Endothelial cell of umbilical vein (primary cell): ENCODE measurements around the gene TBC1D16. TPM values are rescaled to one million over a fixed set of nuclear protein-coding genes. Genes with fewer than 3 reads are reported as not detected.

Experiments used
- BruUV-seq: library from RNA; stranded (reverse); fragments of 400-500 nt; replicated peaks from 2 replicates; lab custom pipeline; 2021; lab: Mats Ljungman, UMichigan
- CTCF ChIA-PET: fragments of 300-600, 350-600 bp; sonication (Branson Sonifier 250); formaldehyde crosslinking; loops from one replicate; lab custom pipeline; 2021; ENCODE audit warnings: antibody characterized with exemption, inconsistent platforms; lab: Charles Lee
- POLR2A ChIA-PET: fragments of 300-600, 350-600 bp; sonication (Branson Sonifier 250); formaldehyde crosslinking; loops from one replicate; lab custom pipeline; 2021; ENCODE audit warnings: antibody characterized with exemption, inconsistent platforms; lab: Charles Lee
- DNase-seq: peaks from one replicate; pipeline ENCODE4 v3.0.0-alpha.2; 2011; ENCODE audit warnings: low read depth, low spot score
- FAIRE-seq: peaks from 2 replicates; lab custom pipeline; 2011; peaks lifted over from hg19 to GRCh38; lab: Jason Lieb, UNC
- H2AFZ ChIP-seq: 2 replicates; pipeline ENCODE4 v1.6.0; 2012; ENCODE audit warnings: low read depth, low read length, control low read depth, inconsistent platforms
- H3K27ac ChIP-seq: 2 replicates; pipeline ENCODE4 v1.5.1; 2011; ENCODE audit warnings: low read depth, mild to moderate bottlenecking, control low read depth, low read length, moderate library complexity; ENCODE audit not compliant: insufficient read depth
- H3K27me3 ChIP-seq, 2 experiments: 2 replicates each; pipeline versions ENCODE4 v1.6.0 to v1.6.1; 2011; ENCODE audit warnings: low read length in 2 of 2, mixed read lengths in 1 of 2; ENCODE audit not compliant: control insufficient read depth in 2 of 2, insufficient read depth in 2 of 2
- H3K36me3 ChIP-seq, 2 experiments: 2 replicates in 1 of 2; 3 replicates in 1 of 2; pipeline ENCODE4 v1.5.1; 2011; ENCODE audit warnings: low read length in 2 of 2, mild to moderate bottlenecking in 1 of 2, moderate library complexity in 1 of 2; ENCODE audit not compliant: control insufficient read depth in 2 of 2, insufficient read depth in 2 of 2; ENCODE audit errors: extremely low read depth in 1 of 2
- H3K4me1 ChIP-seq: 3 replicates; pipeline ENCODE4 v1.5.1; 2011; ENCODE audit warnings: mild to moderate bottlenecking, low read length; ENCODE audit not compliant: control insufficient read depth, insufficient read depth; ENCODE audit errors: extremely low read depth
- H3K4me2 ChIP-seq: 2 replicates; pipeline ENCODE4 v1.6.1; 2011; ENCODE audit warnings: low read length, control low read depth, mixed read lengths; ENCODE audit not compliant: insufficient read depth
- H3K4me3 ChIP-seq, 3 experiments: fragments of 200-600 bp in 1 of 3; sonication (generic), shearing (Covaris generic) in 1 of 3; replicated peaks in 1 of 3; 2 replicates each; pipeline ENCODE4 v1.5.1; 2011 to 2016; ENCODE audit warnings: control low read depth in 3 of 3, low read length in 3 of 3, mild to moderate bottlenecking in 2 of 3, inconsistent platforms in 1 of 3, low read depth in 1 of 3, moderate library complexity in 1 of 3; ENCODE audit not compliant: insufficient read depth in 1 of 3
- H3K79me2 ChIP-seq: 2 replicates; pipeline ENCODE4 v1.6.0; 2012; ENCODE audit warnings: low read length, inconsistent platforms; ENCODE audit not compliant: control insufficient read depth, insufficient read depth
- H3K9ac ChIP-seq: replicated peaks from 2 replicates; pipeline ENCODE3; 2011; ENCODE audit warnings: low read length, control low read depth; ENCODE audit not compliant: insufficient read depth; ENCODE audit errors: extremely low read depth
- H3K9me1 ChIP-seq: replicated peaks from 3 replicates; pipeline ENCODE4 v1.6.0; 2011; ENCODE audit warnings: mild to moderate bottlenecking, low read length; ENCODE audit not compliant: control insufficient read depth, insufficient read depth; ENCODE audit errors: extremely low read depth
- H3K9me3 ChIP-seq: replicated peaks from 2 replicates; pipeline ENCODE4 v1.5.1; 2012; ENCODE audit warnings: low read length, inconsistent platforms; ENCODE audit not compliant: control insufficient read depth, insufficient read depth
- H4K20me1 ChIP-seq: replicated peaks from 2 replicates; pipeline ENCODE3; 2011; ENCODE audit warnings: mild to moderate bottlenecking, low read length; ENCODE audit not compliant: control insufficient read depth, insufficient read depth; ENCODE audit errors: extremely low read depth
- CTCF ChIP-seq, 2 donors: IDR thresholded peaks; 1 replicate in 1 of 2; 2 replicates in 1 of 2; pipeline ENCODE4 v1.5.1; 2011; ENCODE audit warnings: low read length in 2 of 2, mild to moderate bottlenecking in 2 of 2, moderate library complexity in 2 of 2, control low read depth in 1 of 2, inconsistent platforms in 1 of 2, low read depth in 1 of 2; ENCODE audit not compliant: insufficient read depth in 1 of 2; ENCODE audit errors: extremely low read depth in 1 of 2
- EZH2 ChIP-seq: IDR thresholded peaks from 2 replicates; pipeline ENCODE4 v1.6.1; 2012; ENCODE audit warnings: borderline replicate concordance, low read depth, mild to moderate bottlenecking, moderate library complexity, low read length, inconsistent platforms; ENCODE audit not compliant: severe bottlenecking
- FOS ChIP-seq: IDR thresholded peaks from 2 replicates; pipeline ENCODE4 v1.6.1; 2011; ENCODE audit warnings: mild to moderate bottlenecking, low read length, moderate library complexity, borderline replicate concordance; ENCODE audit not compliant: insufficient read depth
- GATA2 ChIP-seq: IDR thresholded peaks from 2 replicates; pipeline ENCODE4 v1.7.0; 2011; ENCODE audit warnings: low read depth, mild to moderate bottlenecking, moderate library complexity, mixed read lengths, low read length; ENCODE audit not compliant: insufficient read length, insufficient read depth
- JUN ChIP-seq: IDR thresholded peaks from 2 replicates; pipeline ENCODE4 v1.6.1; 2011; ENCODE audit warnings: borderline replicate concordance, low read depth; ENCODE audit not compliant: insufficient read length, insufficient read depth
- MAX ChIP-seq: IDR thresholded peaks from 2 replicates; pipeline ENCODE4 v1.6.1; 2011; ENCODE audit not compliant: insufficient read depth, insufficient read length
- MYC ChIP-seq: IDR thresholded peaks from one replicate; pipeline ENCODE4 v1.6.1; 2011; ENCODE audit warnings: mild to moderate bottlenecking, low read depth, low read length
- POLR2A ChIP-seq: IDR thresholded peaks from 2 replicates; pipeline ENCODE4 v1.6.1; 2012; ENCODE audit warnings: low read depth, mild to moderate bottlenecking, control low read depth, low read length
- POLR2AphosphoS5 ChIP-seq: IDR thresholded peaks from 2 replicates; pipeline ENCODE4 v1.6.1; 2012; ENCODE audit warnings: low read depth, mild to moderate bottlenecking, control low read depth, low read length, moderate library complexity; ENCODE audit not compliant: insufficient read depth
- dilution Hi-C: fragments of 300-500 bp; cut with MboI; formaldehyde crosslinking; loops from one replicate; pipeline ENCODE4 v1.15.0; 2019; ENCODE audit warnings: low sequenced_read_pairs; ENCODE audit not compliant: extremely low pct_ligation_motif_present
- intact Hi-C: fragments of 100-400 bp; cut with micrococcal nuclease; formaldehyde crosslinking; loops from one replicate; pipeline ENCODE4 v1.10.0; 2022
- polyA plus RNA-seq, 4 experiments: library from polyadenylated mRNA; depleted of rRNA in 3 of 4; stranded (reverse) in 3 of 4; unstranded in 1 of 4; fragments of >200 nt; gene quantifications; 2 replicates each; pipeline versions ENCODE4 v1.2.1 to v1.2.3, GENCODE V29; 2011 to 2012; ENCODE audit warnings: missing spikeins in 1 of 4
- total RNA-seq: library from RNA; stranded (reverse); gene quantifications from 2 replicates; pipeline ENCODE4 v1.2.3, GENCODE V29; 2021

Gene TBC1D16
- total and polyA plus RNA-seq, 2 donors (not counting 3 experiments of a cell fraction or from before 2014, with no cell fraction given) = 12.9 to 48.6 TPM

- Histone ChIP-seq H3K4me1 (no peaks in the 10 kb centered on the region), H4K20me1 (no peaks in the 10 kb centered on the region), H3K9me1 (no peaks in the 10 kb centered on the region), H3K27me3 (no peaks in the 10 kb centered on the region), H3K9me3 (no peaks in the 10 kb centered on the region), H3K4me2 (no peak overlapping the region), H2AFZ (no peak overlapping the region), H3K27ac (no peak overlapping the region), H3K9ac (no peak overlapping the region), H3K79me2 (no peaks in the 10 kb centered on the region), H3K36me3 (no peaks in the 10 kb centered on the region), H3K4me3 (no peak overlapping the region)
- TF ChIP-seq JUN = no peak
- dilution Hi-C loops = no loop called here
- FAIRE-seq (no peak), DNase-seq (no peak)
- intact Hi-C loops = no loop called here
- CTCF ChIA-PET = interaction anchor here (1.6 kb wide), 1 partner anchor 51 kb away, joined by 3 read pairs; the partner anchor contains the start of gene GAA
- POLR2A ChIA-PET = interaction anchor here (0.7 kb wide), 1 partner anchor 9 kb away, joined by 10 read pairs; no protein-coding TSS in a partner anchor
- no TSS peak for BruUV-seq
These were observed 15.0 kb upstream of the TBC1D16 start for GRCh38 chr17:80050706-80051105.

DNA sequence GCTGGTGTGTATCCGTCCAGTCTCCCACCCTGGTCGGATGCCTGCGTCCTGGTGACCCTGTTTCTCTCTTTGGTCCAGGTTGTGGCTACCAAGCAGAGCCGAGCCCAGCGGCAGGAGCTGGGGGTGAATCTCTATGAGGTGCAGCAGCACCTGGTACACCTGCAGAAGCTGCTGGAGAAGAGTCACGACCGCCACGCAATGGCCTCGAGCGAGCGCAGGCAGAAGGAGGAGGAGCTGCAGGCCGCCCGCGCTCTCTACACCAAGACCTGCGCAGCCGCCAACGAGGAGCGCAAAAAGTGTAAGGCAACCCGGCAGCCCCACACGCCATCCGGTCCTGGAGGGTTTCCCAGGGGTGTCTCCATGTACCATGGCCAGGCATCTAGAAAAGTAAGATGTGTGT, 14.3 kb upstream of the TBC1D16 start:
- H3K4me3 ChIP-seq = no peak overlapping the region
- H3K9me3 ChIP-seq = no peaks in the 10 kb centered on the region
- intact Hi-C loops (no loop called here), dilution Hi-C loops (no loop called here)
- no peaks in the 10 kb centered on the region for H3K79me2 ChIP-seq
- H3K4me2 ChIP-seq = no peak overlapping the region
- H3K27me3 ChIP-seq = no peaks in the 10 kb centered on the region
- no peaks in the 10 kb centered on the region for H3K36me3 ChIP-seq
- FAIRE-seq (no peak), DNase-seq (no peak)
- TF ChIP-seq FOS = no peak
- TF ChIP-seq POLR2A = no peak
- TF ChIP-seq CTCF (IDR thresholded peaks at IDR 0.05; ENCODE audit: extremely low read depth in 1 of 2, insufficient read depth in 1 of 2, low read depth in 1 of 2, low read length in 2 of 2) = no peak
- TF ChIP-seq POLR2AphosphoS5 = no peak
- TF ChIP-seq EZH2 = no peak
- no peak for TF ChIP-seq MYC
- no peak for TF ChIP-seq GATA2
- no peak for TF ChIP-seq MAX
- TF ChIP-seq JUN = no peak
- ChIA-PET CTCF (interaction anchor here (0.5 to 1.6 kb wide), 4 partner anchors 42 to 92 kb away, joined by 3 to 4 read pairs (median 3); partner anchors contain the start of gene GAA), POLR2A (no interaction called here)
- no peaks in the 10 kb centered on the region for H3K4me1 ChIP-seq
- no peaks in the 10 kb centered on the region for H3K9me1 ChIP-seq
- H4K20me1 ChIP-seq = no peaks in the 10 kb centered on the region
- no peak overlapping the region for H3K9ac ChIP-seq
- BruUV-seq = no TSS peak
- no peak overlapping the region for H2AFZ ChIP-seq
- no peak overlapping the region for H3K27ac ChIP-seq
